Measurements from ENCODE around the gene SCUBE1. TPM values are rescaled to one million over a fixed set of nuclear protein-coding genes. Genes with fewer than 3 reads are reported as not detected.

SCUBE1 gene
- total and polyA plus RNA-seq, 3 donors from 2014 or later: 11.0 to 28.9 (median 23.5) TPM

DNA sequence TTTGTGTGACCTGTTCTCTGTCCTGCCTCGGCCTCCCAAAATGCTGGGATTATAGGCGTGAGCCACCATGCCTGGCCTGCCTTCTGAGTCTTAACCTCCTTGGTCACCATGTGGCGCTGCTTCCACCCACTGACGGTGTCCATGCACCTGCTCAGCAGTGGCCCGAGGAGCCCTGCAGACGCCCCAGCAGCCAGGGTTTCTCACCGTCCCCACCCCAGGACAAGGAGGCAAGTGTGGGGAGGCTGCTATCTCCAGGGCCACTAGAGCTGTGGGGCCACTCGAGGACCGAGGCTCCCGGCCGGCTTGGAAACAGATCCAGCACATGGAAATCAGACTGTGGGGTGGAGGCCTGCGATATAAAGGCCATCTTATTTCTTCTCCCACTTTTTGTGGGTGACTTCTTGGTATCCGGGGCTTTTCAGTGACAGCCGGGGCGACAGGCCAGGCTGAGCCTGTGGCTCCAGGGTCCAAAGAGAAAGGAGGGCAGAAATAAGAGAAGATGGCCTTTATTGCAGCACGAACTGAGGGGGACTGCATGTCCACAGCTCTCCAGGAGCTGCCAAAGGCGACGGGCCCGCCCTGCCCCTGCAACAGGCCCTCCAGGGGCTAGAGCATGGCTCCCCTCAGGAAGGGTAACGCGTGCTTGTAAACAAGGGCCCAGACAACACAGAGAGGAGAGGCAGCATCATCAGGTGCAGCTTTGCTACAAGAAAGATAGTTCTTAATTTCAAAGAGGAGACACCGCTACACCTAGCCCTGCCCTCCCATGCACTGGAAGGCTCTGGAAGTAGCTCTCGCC, 176.8 kb downstream of the SCUBE1 start:
- no peaks in the 10 kb centered on the region for H3K9me3 ChIP-seq
- no peaks in the 10 kb centered on the region for H3K27me3 ChIP-seq
- 81 to 83% methylated on average over 23 of the region's 23 CpGs for WGBS, 2 donors
- H3K27ac ChIP-seq: no peak overlapping the region
- intact Hi-C loops (cut with DNase I; ENCODE audit: low total_unique reads): no loop called here
- H3K36me3 ChIP-seq (ENCODE audit: low read depth, missing control alignments): no peaks in the 10 kb centered on the region
- H3K4me3 ChIP-seq: no peak overlapping the region
- peaks cover 12% of the 10 kb centered on the region for H3K4me1 ChIP-seq
- TF ChIP-seq POLR2A (IDR thresholded peaks at IDR 0.05) (no peak), CTCF (IDR thresholded peaks at IDR 0.05) (no peak)
- no peak for DNase-seq

GRCh38 chr22:43164636-43165035, 178.5 kb downstream of the SCUBE1 start:
- Histone ChIP-seq H3K36me3 (ENCODE audit: low read depth, missing control alignments) (no peaks in the 10 kb centered on the region), H3K4me3 (no peak overlapping the region), H3K4me1 (peaks cover 12% of the 10 kb centered on the region), H3K27ac (no peak overlapping the region), H3K27me3 (no peaks in the 10 kb centered on the region), H3K9me3 (no peaks in the 10 kb centered on the region)
- DNase-seq: no peak
- WGBS, 2 donors: 37 to 42% methylated on average over 16 of the region's 16 CpGs
- no peak for TF ChIP-seq POLR2A (IDR thresholded peaks at IDR 0.05)
- TF ChIP-seq CTCF (IDR thresholded peaks at IDR 0.05): no peak
- intact Hi-C loops (cut with DNase I; ENCODE audit: low total_unique reads): no loop called here

- TF ChIP-seq CTCF (IDR thresholded peaks at IDR 0.05): no peak
- no peak for TF ChIP-seq POLR2A (IDR thresholded peaks at IDR 0.05)
- H3K36me3 ChIP-seq (ENCODE audit: low read depth, missing control alignments): no peaks in the 10 kb centered on the region
- WGBS, 2 donors: 80 to 83% methylated on average over 2 to 17 of the region's 18 CpGs
Observed at GRCh38 chr22:43163241-43163795, 179.9 kb downstream of the SCUBE1 start.

GRCh38 chr22:43162412-43163150, 180.6 kb downstream of the SCUBE1 start:
- no peaks in the 10 kb centered on the region for H3K9me3 ChIP-seq
- no peaks in the 10 kb centered on the region for H3K36me3 ChIP-seq (ENCODE audit: low read depth, missing control alignments)
- no peak overlapping the region for H3K4me3 ChIP-seq
- H3K4me1 ChIP-seq: peaks cover 12% of the 10 kb centered on the region
- DNase-seq: no peak
- TF ChIP-seq CTCF (IDR thresholded peaks at IDR 0.05) (no peak), POLR2A (IDR thresholded peaks at IDR 0.05) (no peak)
- no peaks in the 10 kb centered on the region for H3K27me3 ChIP-seq
- no peak overlapping the region for H3K27ac ChIP-seq
- 88 to 90% methylated on average over 5 to 24 of the region's 24 CpGs for WGBS, 2 donors
- intact Hi-C loops (cut with DNase I; ENCODE audit: low total_unique reads): no loop called here

More at GRCh38 chr22:43163241-43163795, 179.9 kb downstream of the SCUBE1 start:
- Histone ChIP-seq H3K27me3 (no peaks in the 10 kb centered on the region), H3K4me3 (no peak overlapping the region), H3K27ac (peak overlapping the region in 1 of 2 donors; percentile 7), H3K4me1 (peaks cover 12% of the 10 kb centered on the region), H3K9me3 (no peaks in the 10 kb centered on the region)
- intact Hi-C loops (cut with DNase I; ENCODE audit: low total_unique reads): no loop called here
- no peak for DNase-seq
